ENCODE measurements around the gene VAX1.

DNA sequence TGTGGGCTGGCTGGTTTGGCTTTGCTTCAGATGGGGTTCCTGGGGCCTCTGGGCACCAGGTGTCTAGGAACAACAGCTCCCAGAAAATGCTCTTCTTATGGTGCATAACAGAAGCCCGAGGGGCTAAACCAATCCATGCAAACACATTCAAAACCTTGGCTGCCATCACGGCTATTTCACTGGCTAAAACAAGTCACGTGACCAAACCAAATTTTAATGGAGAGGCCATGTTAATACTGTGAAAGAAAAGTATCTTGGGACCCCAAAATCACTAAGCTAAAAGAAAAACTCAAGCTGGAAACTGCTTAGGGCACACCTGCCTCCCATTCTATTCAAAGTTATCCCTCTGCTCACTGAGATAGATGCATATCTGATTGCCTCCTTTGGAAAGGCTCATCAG lies 40.1 kb upstream of the VAX1 start:
- TF ChIP-seq, protein P1, sequence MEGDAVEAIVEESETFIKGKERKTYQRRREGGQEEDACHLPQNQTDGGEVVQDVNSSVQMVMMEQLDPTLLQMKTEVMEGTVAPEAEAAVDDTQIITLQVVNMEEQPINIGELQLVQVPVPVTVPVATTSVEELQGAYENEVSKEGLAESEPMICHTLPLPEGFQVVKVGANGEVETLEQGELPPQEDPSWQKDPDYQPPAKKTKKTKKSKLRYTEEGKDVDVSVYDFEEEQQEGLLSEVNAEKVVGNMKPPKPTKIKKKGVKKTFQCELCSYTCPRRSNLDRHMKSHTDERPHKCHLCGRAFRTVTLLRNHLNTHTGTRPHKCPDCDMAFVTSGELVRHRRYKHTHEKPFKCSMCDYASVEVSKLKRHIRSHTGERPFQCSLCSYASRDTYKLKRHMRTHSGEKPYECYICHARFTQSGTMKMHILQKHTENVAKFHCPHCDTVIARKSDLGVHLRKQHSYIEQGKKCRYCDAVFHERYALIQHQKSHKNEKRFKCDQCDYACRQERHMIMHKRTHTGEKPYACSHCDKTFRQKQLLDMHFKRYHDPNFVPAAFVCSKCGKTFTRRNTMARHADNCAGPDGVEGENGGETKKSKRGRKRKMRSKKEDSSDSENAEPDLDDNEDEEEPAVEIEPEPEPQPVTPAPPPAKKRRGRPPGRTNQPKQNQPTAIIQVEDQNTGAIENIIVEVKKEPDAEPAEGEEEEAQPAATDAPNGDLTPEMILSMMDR (conservative IDR thresholded peaks at IDR 0.05; ENCODE audit: low read length): no peak
- TF ChIP-seq EZH2phosphoT487 (IDR thresholded peaks at IDR 0.05; ENCODE audit: borderline replicate concordance): no peak

All from Loucy (cell line).